Fibroblast of mammary gland (primary cell): ENCODE data around the gene SLC45A3.
A peak's percentile ranks its signal among the peaks of the same experiment; 100 is the strongest.

Experiments
- DNase-seq: peaks from one replicate; pipeline ENCODE4 v3.0.0-alpha.2; 2010; ENCODE audit warnings: low read depth
- H3K4me3 ChIP-seq: 2 replicates; pipeline ENCODE4 v1.5.1; 2011; ENCODE audit warnings: low read depth, mild to moderate bottlenecking, low read length, moderate library complexity; ENCODE audit not compliant: control insufficient read depth
- TF ChIP-seq, protein P1 (sequence below): conservative IDR thresholded peaks from 2 replicates; pipeline ENCODE4 v1.5.1; 2011; ENCODE audit warnings: low read depth, low read length, inconsistent platforms; ENCODE audit not compliant: control insufficient read depth, insufficient read depth

The SLC45A3 gene

GRCh38 chr1:205670611-205671430, 9.5 kb downstream of the SLC45A3 start:
- DNase-seq = no peak
- TF ChIP-seq, protein P1, sequence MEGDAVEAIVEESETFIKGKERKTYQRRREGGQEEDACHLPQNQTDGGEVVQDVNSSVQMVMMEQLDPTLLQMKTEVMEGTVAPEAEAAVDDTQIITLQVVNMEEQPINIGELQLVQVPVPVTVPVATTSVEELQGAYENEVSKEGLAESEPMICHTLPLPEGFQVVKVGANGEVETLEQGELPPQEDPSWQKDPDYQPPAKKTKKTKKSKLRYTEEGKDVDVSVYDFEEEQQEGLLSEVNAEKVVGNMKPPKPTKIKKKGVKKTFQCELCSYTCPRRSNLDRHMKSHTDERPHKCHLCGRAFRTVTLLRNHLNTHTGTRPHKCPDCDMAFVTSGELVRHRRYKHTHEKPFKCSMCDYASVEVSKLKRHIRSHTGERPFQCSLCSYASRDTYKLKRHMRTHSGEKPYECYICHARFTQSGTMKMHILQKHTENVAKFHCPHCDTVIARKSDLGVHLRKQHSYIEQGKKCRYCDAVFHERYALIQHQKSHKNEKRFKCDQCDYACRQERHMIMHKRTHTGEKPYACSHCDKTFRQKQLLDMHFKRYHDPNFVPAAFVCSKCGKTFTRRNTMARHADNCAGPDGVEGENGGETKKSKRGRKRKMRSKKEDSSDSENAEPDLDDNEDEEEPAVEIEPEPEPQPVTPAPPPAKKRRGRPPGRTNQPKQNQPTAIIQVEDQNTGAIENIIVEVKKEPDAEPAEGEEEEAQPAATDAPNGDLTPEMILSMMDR = no peak
- no peak overlapping the region for H3K4me3 ChIP-seq

DNA sequence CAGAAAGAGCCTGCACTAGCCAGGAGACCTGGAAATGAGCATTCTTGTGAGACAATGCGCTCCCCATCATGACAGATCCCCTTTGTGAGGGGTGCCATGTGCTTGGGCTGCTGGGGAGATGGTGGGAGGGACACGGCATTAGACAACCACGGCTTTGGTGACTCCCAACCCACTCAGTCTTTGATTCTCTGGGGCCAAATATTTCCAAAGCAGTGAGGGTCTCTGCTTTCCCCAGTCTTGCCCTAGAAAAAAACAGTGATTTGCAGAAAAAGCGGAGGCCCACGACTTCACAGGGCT, 10.2 kb downstream of the SLC45A3 start:
- DNase-seq = no peak
- TF ChIP-seq, protein P1 = no peak
- H3K4me3 ChIP-seq = no peak overlapping the region

GRCh38 chr1:205669341-205670149, 10.8 kb downstream of the SLC45A3 start:
- H3K4me3 ChIP-seq = no peak overlapping the region
- TF ChIP-seq, protein P1 = no peak
- DNase-seq = no peak

- TF ChIP-seq, protein P1 = peak; percentile 26
- H3K4me3 ChIP-seq = no peak overlapping the region
- peak; percentile 52 for DNase-seq
Measured at GRCh38 chr1:205668951-205669340, 11.4 kb downstream of the SLC45A3 start.

DNA sequence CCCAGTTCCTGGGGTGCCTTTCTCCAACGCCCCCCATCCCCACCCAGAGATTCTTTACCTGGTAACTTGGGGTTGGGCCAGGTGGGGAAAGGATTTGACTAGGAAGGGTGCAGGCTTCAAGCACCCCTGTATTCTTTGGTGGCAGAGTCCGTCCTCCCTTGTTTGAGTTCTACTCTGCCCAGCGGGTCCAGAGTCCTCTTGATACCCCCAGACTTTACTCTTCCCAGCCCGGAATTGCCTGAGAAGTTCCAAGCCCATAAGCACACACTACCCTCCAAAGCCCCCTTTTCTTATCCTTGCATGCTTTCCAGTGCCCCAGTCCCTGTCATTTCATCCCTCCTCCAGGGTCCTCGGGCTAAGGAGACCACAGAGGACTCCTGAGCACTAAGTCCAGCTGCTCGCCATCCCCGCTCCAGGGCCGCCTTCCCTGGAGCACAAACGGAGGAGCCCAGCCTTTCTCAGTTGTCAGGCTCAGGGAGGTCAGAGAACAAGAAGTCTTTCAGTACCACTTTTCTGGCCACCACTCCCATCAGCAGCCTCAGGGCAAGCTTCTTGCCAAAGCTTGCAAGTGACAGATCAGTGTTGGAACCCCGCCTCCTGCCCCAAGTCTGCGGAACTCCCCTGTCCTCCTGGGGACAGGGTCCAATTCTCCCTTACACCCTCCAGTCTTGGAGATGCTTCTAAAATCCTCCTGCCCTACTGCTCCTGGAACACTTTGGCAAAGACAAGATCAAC, 12.2 kb downstream of the SLC45A3 start:
- TF ChIP-seq, protein P1 = no peak
- no peak for DNase-seq
- H3K4me3 ChIP-seq = no peak overlapping the region

DNA sequence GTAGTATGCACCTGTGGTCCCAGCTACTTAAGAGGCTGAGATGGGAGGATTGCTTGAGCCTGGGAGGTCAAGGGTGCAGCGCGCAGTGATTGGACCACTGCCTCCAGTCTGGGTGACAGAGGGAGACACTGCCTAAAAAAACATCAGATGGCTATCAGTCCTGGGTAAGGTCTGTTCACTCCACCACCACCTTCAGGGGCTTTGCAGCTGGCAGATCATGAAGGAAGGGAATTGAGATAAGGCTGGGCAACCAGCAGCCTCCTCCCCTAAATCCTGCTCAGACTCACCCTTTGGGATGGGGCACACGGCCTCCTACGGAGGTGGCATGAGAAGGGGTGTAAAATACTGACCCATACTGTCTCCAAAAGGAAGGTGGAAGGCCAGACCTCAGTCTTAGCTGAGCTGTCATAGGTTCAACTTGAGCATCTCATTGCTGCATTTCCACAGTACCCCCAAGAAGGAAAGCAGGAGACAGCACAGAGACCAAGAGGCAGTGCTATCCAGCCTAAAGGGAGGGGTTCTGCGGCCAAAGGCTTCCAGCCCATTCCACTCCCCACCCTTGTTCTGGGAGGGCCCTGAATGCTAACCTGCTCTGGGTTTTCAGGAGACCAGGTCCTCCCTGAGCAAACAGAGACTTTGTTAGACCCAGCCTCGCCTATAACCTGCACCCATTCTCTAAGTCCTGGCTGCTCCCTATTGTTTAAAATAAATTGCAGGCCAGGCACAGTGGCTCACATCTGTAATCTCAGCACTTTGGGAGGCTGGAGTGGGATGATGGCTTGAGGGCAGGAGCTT, 13.7 kb downstream of the SLC45A3 start:
- no peak for DNase-seq

More for the DNA sequence above, 13.7 kb downstream of the SLC45A3 start:
- TF ChIP-seq, protein P1 = no peak
- no peak overlapping the region for H3K4me3 ChIP-seq
